Activated T-helper 1 cell treated with anti-CD3 and anti-CD28 coated beads, Interleukin-12 subunit alpha, Interleukin-12 subunit beta, Interleukin-2, Interleukin-4 antibody, amounts not matched to agents 30 ng/mL and 10 ng/mL and 1 ng/mL, durations not matched to agents 14 hours and 24 hours and 36 hours (primary cell): Measurements from ENCODE around the gene TPCN2. TPM values are rescaled to one million over a fixed set of nuclear protein-coding genes. Genes with fewer than 3 reads are reported as not detected.

Source experiments
- DNase-seq: peaks from one replicate; pipeline ENCODE4 v3.0.0; 2021; ENCODE audit warnings: low spot score
- H3K27ac Mint-ChIP-seq: one replicate; pipeline ENCODE4 v1.8.0; 2021; ENCODE audit warnings: mild to moderate bottlenecking, mixed read lengths
- H3K27me3 Mint-ChIP-seq: one replicate; pipeline ENCODE4 v1.8.0; 2022; ENCODE audit warnings: mild to moderate bottlenecking, moderate library complexity, mixed read lengths; ENCODE audit not compliant: insufficient read depth
- H3K36me3 Mint-ChIP-seq: one replicate; pipeline ENCODE4 v1.8.0; 2021; ENCODE audit warnings: low read depth, mixed read lengths
- H3K4me1 Mint-ChIP-seq: one replicate; pipeline ENCODE4 v1.8.0; 2021; ENCODE audit warnings: low read depth, mixed read lengths
- H3K4me3 Mint-ChIP-seq: one replicate; pipeline ENCODE4 v1.8.0; 2021; ENCODE audit warnings: mild to moderate bottlenecking, moderate library complexity, mixed read lengths
- H3K9me3 Mint-ChIP-seq: one replicate; pipeline ENCODE4 v1.8.0; 2021; ENCODE audit warnings: mixed read lengths
- intact Hi-C: fragments of 100-400 bp; cut with micrococcal nuclease; formaldehyde crosslinking; loops from one replicate; pipeline ENCODE4 v1.15.1; 2024
- total RNA-seq: library from RNA; stranded (reverse); gene quantifications from 2 replicates; pipeline ENCODE4 v1.2.3, GENCODE V29; 2022

Gene TPCN2
- total RNA-seq, 1 donor from 2014 or later, result 19.2 TPM

DNA sequence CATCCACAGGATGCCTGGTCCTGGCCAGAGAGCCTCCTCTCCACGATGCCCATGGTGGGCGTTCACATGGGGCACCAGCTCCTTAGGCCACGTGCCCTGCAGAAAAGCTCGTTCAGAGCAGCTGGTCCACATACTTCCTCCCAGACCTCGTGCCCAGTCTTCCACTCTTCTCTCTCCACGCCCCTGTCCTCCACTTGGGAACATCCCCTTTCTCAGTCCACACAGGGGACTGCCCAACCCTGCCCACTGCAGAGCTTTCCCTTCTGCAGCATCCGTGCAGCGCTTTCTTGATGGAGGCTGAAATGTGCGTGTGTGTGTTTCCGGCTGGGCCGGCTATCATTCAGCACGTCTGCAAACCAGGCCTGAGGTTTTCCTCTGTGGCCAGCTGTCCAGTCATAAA, 11.3 kb downstream of the TPCN2 start:
- H3K27me3 Mint-ChIP-seq, result no peaks in the 10 kb centered on the region
- H3K27ac Mint-ChIP-seq, result no peak overlapping the region
- no peaks in the 10 kb centered on the region for H3K9me3 Mint-ChIP-seq
- DNase-seq, result no peak
- no peak overlapping the region for H3K4me3 Mint-ChIP-seq
- no peaks in the 10 kb centered on the region for H3K4me1 Mint-ChIP-seq
- intact Hi-C loops, result no loop called here
- H3K36me3 Mint-ChIP-seq, result peaks cover 1% of the 10 kb centered on the region

DNA sequence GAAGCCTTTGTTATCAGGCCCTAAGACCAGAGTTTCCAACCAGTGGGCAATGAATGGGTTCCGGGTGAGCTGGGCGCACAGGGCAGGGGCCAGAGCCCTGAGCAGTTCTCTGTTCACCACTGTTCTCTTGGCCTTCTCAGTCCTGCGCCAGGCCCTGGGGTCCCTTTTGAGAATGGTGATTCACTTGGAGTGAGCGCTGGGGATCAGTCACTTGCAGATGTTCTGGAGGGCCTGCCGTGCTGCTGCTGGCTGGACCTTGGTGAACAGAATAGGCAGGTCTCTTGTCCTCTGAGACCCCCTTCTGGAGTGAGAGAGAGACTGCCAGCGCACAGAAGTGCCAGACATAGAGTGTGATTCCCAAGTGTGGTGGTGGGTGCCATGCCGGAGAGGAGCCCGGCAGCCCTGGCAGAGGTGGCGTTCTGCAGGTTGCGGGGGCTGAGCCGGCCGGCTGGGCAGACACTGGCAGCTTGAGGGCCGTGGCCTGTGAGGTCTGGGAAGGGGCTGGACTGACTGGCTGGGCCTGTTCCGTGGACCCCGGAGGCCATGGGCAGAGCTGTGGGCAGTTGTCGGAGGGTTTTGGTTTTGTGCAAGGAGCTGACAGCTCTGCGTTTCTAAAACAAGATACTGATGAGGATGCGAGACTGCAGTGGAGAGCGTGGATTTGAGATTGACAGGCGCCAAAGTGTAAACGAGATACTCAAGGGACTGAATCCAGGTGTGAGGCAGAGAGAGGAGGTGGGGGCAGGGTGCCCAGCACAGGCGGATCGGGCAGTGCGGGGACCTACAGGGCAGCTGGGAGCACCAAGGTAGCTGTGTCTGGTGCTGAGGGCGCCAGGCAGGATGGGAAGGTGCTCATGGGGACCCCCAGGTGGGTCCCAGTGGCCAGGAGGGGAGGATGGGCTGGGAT, 12.3 kb downstream of the TPCN2 start:
- H3K4me1 Mint-ChIP-seq, result no peaks in the 10 kb centered on the region
- DNase-seq, result no peak
- H3K9me3 Mint-ChIP-seq, result no peaks in the 10 kb centered on the region
- intact Hi-C loops, result no loop called here
- no peaks in the 10 kb centered on the region for H3K27me3 Mint-ChIP-seq
- no peak overlapping the region for H3K4me3 Mint-ChIP-seq
- H3K27ac Mint-ChIP-seq, result peak overlapping the region; percentile 23
- no peaks in the 10 kb centered on the region for H3K36me3 Mint-ChIP-seq

DNA sequence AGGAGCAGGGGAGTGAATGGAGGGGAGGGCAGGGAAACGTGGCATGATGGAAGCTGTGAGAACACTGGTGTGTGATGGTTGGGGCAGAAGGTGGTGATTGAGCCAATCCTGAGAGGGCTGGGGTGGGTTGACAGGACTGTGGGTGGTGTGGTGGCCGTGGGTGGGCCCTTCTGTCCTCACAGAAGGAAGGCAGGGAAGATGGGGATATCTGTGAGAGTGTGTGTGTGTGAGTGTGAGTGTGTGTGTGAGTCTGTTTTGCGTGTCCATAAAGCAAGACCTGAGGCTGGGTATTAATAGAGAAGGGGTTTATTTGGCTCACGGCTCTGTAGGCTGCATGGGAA, 13.0 kb downstream of the TPCN2 start:
- Mint-ChIP-seq H3K36me3 (no peaks in the 10 kb centered on the region), H3K4me3 (no peak overlapping the region), H3K27me3 (no peaks in the 10 kb centered on the region), H3K9me3 (no peaks in the 10 kb centered on the region), H3K4me1 (no peaks in the 10 kb centered on the region), H3K27ac (peak overlapping the region; percentile 23)
- intact Hi-C loops, result no loop called here
- DNase-seq, result no peak

DNA sequence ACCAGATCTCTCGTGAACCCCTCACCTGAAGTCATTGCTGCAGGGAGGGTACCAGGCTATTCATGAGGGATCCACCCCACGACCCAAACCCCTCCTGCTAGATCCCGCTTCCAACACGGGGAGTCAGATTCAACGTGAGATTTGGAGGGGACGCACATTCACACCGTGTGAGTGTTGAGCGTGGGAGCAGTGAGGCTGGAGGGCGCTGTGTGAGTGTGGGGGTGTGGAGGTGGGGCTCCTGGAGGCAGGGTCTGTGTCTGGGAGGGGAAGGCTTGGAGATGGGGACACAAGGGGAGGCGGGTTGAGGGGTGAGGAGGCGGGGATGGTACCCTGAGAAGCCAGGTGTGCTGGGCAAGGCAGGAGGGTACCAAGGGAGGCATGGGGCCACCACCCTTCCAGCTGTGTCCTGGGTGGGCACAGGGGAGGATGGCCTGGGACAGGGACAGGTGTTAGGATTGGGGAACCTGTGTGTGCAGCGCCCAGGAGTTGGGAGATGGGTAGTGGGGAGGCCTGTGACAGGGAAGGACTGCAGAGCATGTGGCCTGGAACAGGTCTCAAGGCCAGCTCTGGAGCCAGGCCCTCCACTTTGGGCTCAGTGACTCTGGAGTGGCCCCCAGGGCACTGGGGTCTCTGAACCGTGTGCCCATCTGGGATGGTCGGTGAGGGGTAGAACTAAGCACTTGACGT, 13.6 kb downstream of the TPCN2 start:
- H3K9me3 Mint-ChIP-seq, result no peaks in the 10 kb centered on the region
- no peak overlapping the region for H3K27ac Mint-ChIP-seq
- no peak overlapping the region for H3K4me3 Mint-ChIP-seq
- H3K4me1 Mint-ChIP-seq, result no peaks in the 10 kb centered on the region
- no peaks in the 10 kb centered on the region for H3K27me3 Mint-ChIP-seq
- H3K36me3 Mint-ChIP-seq, result no peaks in the 10 kb centered on the region
- intact Hi-C loops, result no loop called here
- DNase-seq, result no peak

DNA sequence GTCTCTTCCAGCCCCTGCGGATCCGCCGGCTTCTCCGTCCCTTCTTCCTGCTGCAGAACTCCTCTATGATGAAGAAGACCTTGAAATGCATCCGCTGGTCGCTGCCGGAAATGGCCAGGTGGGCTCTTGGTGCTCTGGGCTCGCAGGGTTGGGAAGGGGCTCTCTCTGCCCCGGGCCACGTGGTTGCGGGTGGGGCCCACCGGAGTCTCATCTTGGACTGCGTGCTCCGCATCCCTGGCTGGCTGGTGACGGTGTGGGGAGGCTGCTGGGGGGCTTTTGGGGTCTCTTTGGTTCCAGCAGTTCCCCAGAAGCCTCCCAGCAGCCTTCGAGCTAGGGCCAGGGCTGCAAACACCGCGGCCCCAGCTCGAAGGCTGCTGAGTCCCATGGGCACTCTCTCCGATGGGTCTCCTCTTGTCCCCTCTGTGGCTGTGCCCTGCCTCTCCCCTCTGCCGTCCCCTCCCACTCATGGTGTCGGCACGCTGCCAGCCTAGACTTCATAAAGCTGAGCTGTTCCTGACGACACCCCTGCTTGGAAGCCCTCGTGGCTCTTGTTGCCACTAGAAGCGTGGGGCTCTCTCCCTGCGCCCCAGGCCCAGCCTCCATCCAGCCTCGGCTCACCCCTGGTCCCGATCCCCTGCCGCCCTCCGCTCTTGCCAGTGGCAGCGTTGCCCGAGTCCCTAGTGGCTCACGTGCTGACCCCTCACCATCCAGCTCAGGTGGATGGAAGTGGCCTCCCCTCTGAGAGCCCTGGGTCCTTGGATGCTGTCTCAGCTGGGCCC, 14.3 kb downstream of the TPCN2 start:
- Mint-ChIP-seq H3K36me3 (no peaks in the 10 kb centered on the region), H3K4me1 (no peaks in the 10 kb centered on the region), H3K4me3 (peak overlapping the region; percentile 30), H3K27me3 (no peaks in the 10 kb centered on the region), H3K9me3 (no peaks in the 10 kb centered on the region), H3K27ac (no peak overlapping the region)
- intact Hi-C loops, result no loop called here
- no peak for DNase-seq

DNA sequence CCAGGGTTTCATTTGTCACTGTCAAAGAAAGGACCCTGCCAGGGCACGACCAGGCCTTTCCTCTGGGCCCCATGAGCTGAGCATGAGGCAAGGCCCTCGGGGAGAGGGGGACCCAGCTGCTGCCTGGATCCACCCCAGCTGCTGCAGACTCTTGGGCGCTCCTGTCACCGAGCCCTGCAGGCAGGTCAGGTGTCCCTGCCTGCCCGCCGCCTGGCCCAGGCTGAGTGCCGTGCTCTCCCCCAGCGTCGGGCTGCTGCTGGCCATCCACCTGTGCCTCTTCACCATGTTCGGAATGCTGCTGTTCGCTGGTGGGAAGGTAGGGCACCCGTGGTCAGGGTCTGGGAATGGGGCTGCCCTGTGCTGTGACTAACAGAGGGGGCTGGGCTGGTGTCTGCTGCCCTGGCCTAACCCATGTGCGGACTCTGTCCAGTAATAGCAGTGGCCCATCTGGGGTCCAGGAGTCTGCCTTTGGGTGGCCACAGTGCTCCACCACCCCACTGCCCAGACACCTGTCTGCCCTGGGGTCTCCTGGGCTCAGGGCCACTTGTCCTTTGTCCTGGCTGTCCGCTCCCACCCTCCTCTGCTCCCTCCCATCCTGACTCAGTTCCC, 15.0 kb downstream of the TPCN2 start:
- H3K9me3 Mint-ChIP-seq, result no peaks in the 10 kb centered on the region
- intact Hi-C loops, result no loop called here
- no peaks in the 10 kb centered on the region for H3K4me1 Mint-ChIP-seq
- H3K27me3 Mint-ChIP-seq, result no peaks in the 10 kb centered on the region
- no peak overlapping the region for H3K27ac Mint-ChIP-seq
- H3K4me3 Mint-ChIP-seq, result no peak overlapping the region
- DNase-seq, result no peak
- H3K36me3 Mint-ChIP-seq, result no peaks in the 10 kb centered on the region

DNA sequence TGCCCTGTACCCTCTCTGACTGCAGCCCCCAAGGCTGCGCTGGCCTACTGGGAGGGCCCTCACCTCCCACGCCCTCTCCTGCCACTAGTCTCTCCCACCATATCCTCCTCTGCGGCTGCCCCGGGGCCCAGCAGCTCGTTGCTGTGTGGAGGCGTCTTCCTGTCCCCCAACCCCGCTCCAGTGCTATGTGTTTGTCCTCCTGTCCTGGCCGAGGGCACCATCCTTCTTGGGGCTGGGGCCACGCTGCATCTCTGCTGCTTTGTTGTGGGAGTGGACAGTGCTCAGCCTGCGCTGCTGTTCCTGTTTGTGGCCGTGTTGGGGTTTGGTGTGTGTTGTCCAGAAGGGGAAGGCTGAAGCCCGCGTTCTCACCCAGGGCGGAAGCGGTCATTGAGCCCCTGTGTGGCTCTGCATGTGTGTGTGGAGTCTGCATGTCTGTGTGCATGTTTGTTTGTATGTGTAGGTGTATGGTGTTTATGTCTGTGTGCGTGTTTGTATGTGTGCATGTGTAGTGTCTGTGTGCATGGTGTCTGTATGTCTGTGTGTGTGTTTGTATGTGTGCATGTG, 15.7 kb downstream of the TPCN2 start:
- Mint-ChIP-seq H3K4me1 (no peaks in the 10 kb centered on the region), H3K27me3 (no peaks in the 10 kb centered on the region), H3K36me3 (no peaks in the 10 kb centered on the region), H3K9me3 (no peaks in the 10 kb centered on the region), H3K4me3 (no peak overlapping the region), H3K27ac (no peak overlapping the region)
- no peak for DNase-seq
- intact Hi-C loops, result no loop called here

DNA sequence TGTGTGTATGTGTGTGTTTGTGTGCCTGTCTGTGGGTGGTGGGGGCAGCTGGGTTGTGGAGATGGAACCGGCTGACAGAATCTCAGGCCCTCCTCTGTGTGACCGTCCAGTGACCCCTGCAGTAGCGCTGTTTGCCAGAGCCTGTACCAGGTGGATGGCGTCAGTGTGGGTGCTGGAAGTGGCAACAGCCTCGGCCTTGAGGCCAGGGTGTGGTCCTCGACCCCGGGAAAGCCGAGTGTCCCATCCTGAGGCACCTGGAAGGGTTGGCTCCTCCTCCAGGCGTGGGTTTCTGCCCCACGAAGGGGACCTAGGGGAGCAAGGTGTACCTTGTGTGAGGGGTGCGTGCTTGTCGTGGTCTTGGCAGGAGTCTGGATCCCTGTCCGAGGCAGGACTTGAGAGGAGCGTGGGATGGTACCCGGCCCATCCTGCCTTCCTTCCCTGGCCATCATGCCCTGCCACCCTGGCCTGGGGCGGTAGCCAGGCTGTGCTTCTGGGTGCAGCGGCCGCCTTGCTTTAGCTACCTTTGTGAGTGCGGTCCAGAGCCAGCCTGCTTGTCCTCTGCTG, 16.5 kb downstream of the TPCN2 start:
- H3K4me3 Mint-ChIP-seq, result no peak overlapping the region
- no peaks in the 10 kb centered on the region for H3K4me1 Mint-ChIP-seq
- no peak for DNase-seq
- no peaks in the 10 kb centered on the region for H3K27me3 Mint-ChIP-seq
- H3K9me3 Mint-ChIP-seq, result no peaks in the 10 kb centered on the region
- H3K27ac Mint-ChIP-seq, result no peak overlapping the region
- no peaks in the 10 kb centered on the region for H3K36me3 Mint-ChIP-seq
- intact Hi-C loops, result no loop called here

DNA sequence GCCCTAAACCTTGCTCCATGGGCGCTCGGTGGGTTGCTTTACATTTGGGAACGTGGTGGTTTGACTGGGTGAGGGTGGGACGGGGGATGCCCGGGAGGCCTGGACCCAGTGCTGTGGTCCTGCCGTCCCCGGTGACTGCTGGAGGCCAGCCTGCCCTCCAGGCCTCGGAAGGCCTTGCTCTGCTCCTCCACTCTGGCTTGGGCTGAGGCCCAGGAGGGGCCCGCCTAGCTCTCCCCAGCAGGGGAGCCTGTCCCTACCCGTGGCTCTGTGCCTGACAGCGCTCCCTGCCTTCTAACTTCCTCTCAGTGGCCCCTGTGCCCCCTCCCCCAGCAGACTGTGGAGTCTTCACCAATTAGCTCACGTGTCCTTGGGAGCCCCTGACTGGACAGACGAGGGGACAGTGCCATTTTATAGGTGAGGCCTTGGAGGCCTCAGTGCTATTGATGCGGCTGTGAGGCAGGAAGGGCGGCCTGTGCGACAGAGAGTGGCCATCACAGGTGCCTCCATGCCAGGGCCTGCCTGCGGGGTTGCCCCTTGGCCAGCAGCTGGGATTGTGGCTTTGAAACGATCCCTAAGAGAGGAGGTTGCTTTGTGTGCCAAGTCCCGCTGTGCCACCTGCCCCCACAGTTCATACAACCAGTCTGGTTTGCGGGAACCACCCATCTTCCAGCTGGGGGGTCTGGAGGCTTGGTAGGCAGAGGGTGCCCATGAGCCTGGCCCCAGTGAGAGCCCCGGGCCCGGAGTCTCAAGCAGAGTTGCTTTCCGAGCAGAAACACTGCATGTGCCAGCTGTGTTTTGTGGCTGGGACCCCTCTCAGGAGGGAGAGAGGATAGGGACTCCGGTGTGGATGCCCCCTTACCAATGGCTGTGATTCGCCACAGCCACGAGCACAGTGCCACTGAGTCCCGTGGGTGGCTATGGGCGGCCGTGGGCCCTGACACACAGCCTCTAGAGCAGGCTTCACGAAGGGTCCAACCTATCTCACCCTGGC, 17.7 kb downstream of the TPCN2 start:
- no peak overlapping the region for H3K27ac Mint-ChIP-seq
- no peak overlapping the region for H3K4me3 Mint-ChIP-seq
- no peaks in the 10 kb centered on the region for H3K4me1 Mint-ChIP-seq
- no peak for DNase-seq
- H3K27me3 Mint-ChIP-seq, result no peaks in the 10 kb centered on the region
- no peaks in the 10 kb centered on the region for H3K9me3 Mint-ChIP-seq
- no peaks in the 10 kb centered on the region for H3K36me3 Mint-ChIP-seq
- intact Hi-C loops, result no loop called here

DNA sequence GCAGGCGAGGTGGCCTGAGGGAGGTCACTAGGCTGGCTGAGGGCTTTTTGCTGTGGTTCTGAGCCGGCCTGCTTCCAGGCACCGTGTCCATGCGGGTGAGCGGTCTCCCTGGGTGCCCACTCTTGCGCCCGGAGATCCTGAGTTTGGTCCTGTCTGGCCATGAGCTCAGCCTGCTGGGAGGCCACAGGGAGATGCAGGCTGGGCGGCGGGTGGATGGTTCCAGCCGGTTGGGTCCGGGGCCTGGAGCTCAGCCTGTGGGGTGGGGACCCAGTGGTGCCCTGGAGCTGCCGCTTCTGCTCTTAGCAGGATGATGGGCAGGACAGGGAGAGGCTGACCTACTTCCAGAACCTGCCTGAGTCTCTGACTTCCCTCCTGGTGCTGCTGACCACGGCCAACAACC, 18.5 kb downstream of the TPCN2 start:
- Mint-ChIP-seq H3K9me3 (no peaks in the 10 kb centered on the region), H3K4me3 (no peak overlapping the region), H3K36me3 (no peaks in the 10 kb centered on the region), H3K4me1 (no peaks in the 10 kb centered on the region), H3K27me3 (no peaks in the 10 kb centered on the region), H3K27ac (no peak overlapping the region)
- intact Hi-C loops, result no loop called here
- DNase-seq, result no peak

DNA sequence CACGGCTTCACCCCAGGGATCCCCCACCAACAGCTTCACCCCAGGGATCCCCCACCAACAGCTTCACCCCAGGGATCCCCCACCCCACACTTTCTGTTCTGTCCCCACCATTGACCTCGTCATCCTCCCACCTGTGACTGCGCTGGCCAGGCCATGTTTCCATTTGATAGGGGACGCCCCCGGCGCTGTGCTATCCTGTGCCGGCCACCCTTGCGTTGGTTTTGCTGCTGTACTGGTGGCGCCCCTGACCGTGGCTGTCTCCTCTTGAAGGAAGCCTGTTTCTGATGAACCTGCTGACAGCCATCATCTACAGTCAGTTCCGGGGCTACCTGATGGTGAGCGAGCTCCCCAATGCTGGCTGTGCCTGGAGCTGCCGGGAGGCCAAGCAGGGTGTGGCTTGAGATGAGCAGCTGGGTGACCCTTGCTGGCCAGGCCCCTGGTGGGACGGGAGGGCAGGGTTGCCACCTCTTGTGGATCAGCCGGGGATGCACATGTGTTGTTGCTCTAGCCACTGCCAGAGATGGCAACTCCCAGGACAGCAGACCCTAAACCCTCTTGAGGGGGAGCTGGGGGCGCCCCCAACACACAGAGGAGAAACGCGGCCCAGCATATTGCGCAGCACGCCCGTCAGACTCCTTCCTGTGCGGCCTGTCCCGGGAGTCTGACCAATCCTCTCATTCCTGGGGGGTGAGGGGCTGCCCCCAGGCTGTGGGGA, 22.5 kb downstream of the TPCN2 start:
- H3K36me3 Mint-ChIP-seq, result peaks cover 3% of the 10 kb centered on the region
- intact Hi-C loops, result no loop called here
- no peaks in the 10 kb centered on the region for H3K27me3 Mint-ChIP-seq

More for the DNA sequence above, 22.5 kb downstream of the TPCN2 start:
- Mint-ChIP-seq H3K4me1 (peaks cover 8% of the 10 kb centered on the region), H3K27ac (no peak overlapping the region), H3K4me3 (no peak overlapping the region), H3K9me3 (no peaks in the 10 kb centered on the region)
- DNase-seq, result no peak
